ENCODE results near the gene HLA-DRA.

The HLA-DRA gene

GRCh38 chr6:32475392-32476206 is 35.9 kb downstream of the HLA-DRA start:
- H3K27ac ChIP-seq (ENCODE audit: extremely low read depth, low read depth, low read length) = no peak overlapping the region
- no peaks in the 10 kb centered on the region for H3K36me3 ChIP-seq (ENCODE audit: control insufficient read depth in 2 of 2, insufficient read depth in 1 of 2, low read length in 2 of 2)
- ChIA-PET CTCF (interaction anchor here (0.9 kb wide), 1 partner anchor 216 kb away, joined by 4 read pairs; no protein-coding TSS in a partner anchor), POLR2A (interaction anchor here (0.6 kb wide), 1 partner anchor 332 kb away, joined by 6 read pairs; no protein-coding TSS in a partner anchor)
- no peaks in the 10 kb centered on the region for H3K4me1 ChIP-seq (ENCODE audit: control insufficient read depth, insufficient read depth, low read length)
- no peak overlapping the region for H3K4me3 ChIP-seq (ENCODE audit: low read depth, low read length)
- H3K9me3 ChIP-seq (ENCODE audit: control insufficient read depth, insufficient read depth, low read depth, low read length) = no peaks in the 10 kb centered on the region
- TF ChIP-seq ZNF600 (tag by site-specific recombination; IDR thresholded peaks at IDR 0.05) (no peak), ZNF155 (tag by site-specific recombination; IDR thresholded peaks at IDR 0.05) (no peak), ZNF654 (tag by site-specific recombination; IDR thresholded peaks at IDR 0.05; ENCODE audit: low read depth) (no peak), ZNF555 (tag by site-specific recombination; conservative IDR thresholded peaks at IDR 0.05) (no peak), ZNF529 (tag by site-specific recombination; IDR thresholded peaks at IDR 0.05; ENCODE audit: insufficient replicate concordance) (no peak), REPIN1 (tag by site-specific recombination; IDR thresholded peaks at IDR 0.05; ENCODE audit: low read depth) (no peak), ZNF596 (tag by site-specific recombination; IDR thresholded peaks at IDR 0.05) (no peak), ZNF561 (tag by site-specific recombination; IDR thresholded peaks at IDR 0.05; ENCODE audit: borderline replicate concordance) (no peak), TCF7L2 (IDR thresholded peaks at IDR 0.05; ENCODE audit: borderline replicate concordance, low read depth, low read length) (no peak), ZNF133 (tag by site-specific recombination; IDR thresholded peaks at IDR 0.05) (no peak), ZNF202 (tag by site-specific recombination; IDR thresholded peaks at IDR 0.05; ENCODE audit: borderline replicate concordance) (no peak)
- TF ChIP-seq, protein P1, sequence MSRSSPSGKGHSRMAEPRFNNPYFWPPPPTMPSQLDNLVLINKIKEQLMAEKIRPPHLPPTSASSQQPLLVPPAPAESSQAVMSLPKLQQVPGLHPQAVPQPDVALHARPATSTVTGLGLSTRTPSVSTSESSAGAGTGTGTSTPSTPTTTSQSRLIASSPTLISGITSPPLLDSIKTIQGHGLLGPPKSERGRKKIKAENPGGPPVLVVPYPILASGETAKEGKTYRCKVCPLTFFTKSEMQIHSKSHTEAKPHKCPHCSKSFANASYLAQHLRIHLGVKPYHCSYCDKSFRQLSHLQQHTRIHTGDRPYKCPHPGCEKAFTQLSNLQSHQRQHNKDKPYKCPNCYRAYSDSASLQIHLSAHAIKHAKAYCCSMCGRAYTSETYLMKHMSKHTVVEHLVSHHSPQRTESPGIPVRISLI (tag by site-specific recombination; IDR thresholded peaks at IDR 0.05) = no peak

DNA sequence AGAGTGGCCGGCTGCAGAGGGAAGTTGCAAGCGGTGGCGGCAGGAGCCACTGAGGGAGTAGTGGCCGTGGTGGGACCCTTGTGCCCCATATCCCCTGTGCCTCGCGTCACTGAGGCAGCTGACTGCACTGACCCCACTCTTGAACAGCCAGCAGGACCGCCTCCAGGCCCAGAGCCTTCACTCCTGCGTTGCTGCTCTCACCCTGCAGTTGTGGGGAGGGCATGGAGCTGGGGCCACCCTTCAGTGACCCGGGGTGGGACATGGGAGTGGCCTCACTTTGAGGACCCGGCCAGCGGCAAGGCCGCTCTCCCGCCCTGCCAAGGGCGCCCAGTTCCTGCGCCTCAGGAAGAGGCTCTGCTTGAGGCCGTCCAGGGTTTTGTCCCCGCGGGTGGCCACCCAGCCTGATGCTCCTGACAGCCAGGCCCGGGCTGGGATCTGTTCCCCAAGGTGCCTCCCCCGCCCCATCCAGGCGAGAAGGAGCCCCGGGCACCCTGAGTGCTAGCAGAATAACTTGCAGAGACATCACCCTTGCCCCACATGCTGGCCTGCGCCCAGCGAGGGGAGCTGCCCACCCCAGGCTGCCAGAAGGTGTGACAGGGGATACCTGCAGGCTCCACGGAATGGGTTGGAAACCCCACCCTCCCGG is 44.4 kb downstream of the HLA-DRA start:
- Histone ChIP-seq H3K36me3 (ENCODE audit: control insufficient read depth in 2 of 2, insufficient read depth in 1 of 2, low read length in 2 of 2) (no peaks in the 10 kb centered on the region), H3K27ac (ENCODE audit: extremely low read depth, low read depth, low read length) (no peak overlapping the region), H3K9me3 (ENCODE audit: control insufficient read depth, insufficient read depth, low read depth, low read length) (no peaks in the 10 kb centered on the region), H3K4me3 (ENCODE audit: low read depth, low read length) (no peak overlapping the region), H3K4me1 (ENCODE audit: control insufficient read depth, insufficient read depth, low read length) (no peaks in the 10 kb centered on the region)
- CTCF ChIA-PET = interaction anchor here (0.7 kb wide), 1 partner anchor 302 kb away, joined by 3 read pairs; no protein-coding TSS in a partner anchor
- POLR2A ChIA-PET = no interaction called here
- TF ChIP-seq ZSCAN30 (tag by site-specific recombination; IDR thresholded peaks at IDR 0.05) (no peak), KLF9 (tag by site-specific recombination; IDR thresholded peaks at IDR 0.05; ENCODE audit: low read depth) (no peak), ZNF785 (tag by site-specific recombination; IDR thresholded peaks at IDR 0.05) (no peak), ZNF292 (tag by site-specific recombination; IDR thresholded peaks at IDR 0.05; ENCODE audit: borderline replicate concordance, low read depth) (no peak), ZNF585B (tag by site-specific recombination; IDR thresholded peaks at IDR 0.05) (no peak)

- no peaks in the 10 kb centered on the region for H3K36me3 ChIP-seq (ENCODE audit: control insufficient read depth in 2 of 2, insufficient read depth in 1 of 2, low read length in 2 of 2)
- H3K4me3 ChIP-seq (ENCODE audit: low read depth, low read length) = no peak overlapping the region
- POLR2A ChIA-PET = no interaction called here
- CTCF ChIA-PET = no interaction called here
- no peaks in the 10 kb centered on the region for H3K4me1 ChIP-seq (ENCODE audit: control insufficient read depth, insufficient read depth, low read length)
- H3K27ac ChIP-seq (ENCODE audit: extremely low read depth, low read depth, low read length) = no peak overlapping the region
- H3K9me3 ChIP-seq (ENCODE audit: control insufficient read depth, insufficient read depth, low read depth, low read length) = no peaks in the 10 kb centered on the region
- TF ChIP-seq ZNF174 (tag by site-specific recombination; IDR thresholded peaks at IDR 0.05) = no peak
- no peak for TF ChIP-seq ZNF223 (tag by site-specific recombination; IDR thresholded peaks at IDR 0.05)
- no peak for TF ChIP-seq ZIC2 (tag by site-specific recombination; IDR thresholded peaks at IDR 0.05)
- TF ChIP-seq ZEB2 (tag by site-specific recombination; IDR thresholded peaks at IDR 0.05) = no peak
- no peak for TF ChIP-seq ZNF776 (tag by site-specific recombination; IDR thresholded peaks at IDR 0.05; ENCODE audit: borderline replicate concordance)
- TF ChIP-seq ZNF792 (tag by site-specific recombination; IDR thresholded peaks at IDR 0.05) = no peak
- TF ChIP-seq ZNF16 (tag by site-specific recombination; IDR thresholded peaks at IDR 0.05; ENCODE audit: low read depth) = no peak
- TF ChIP-seq ZNF768 (tag by site-specific recombination; IDR thresholded peaks at IDR 0.05) = no peak
Observed at GRCh38 chr6:32484614-32484998, 44.9 kb downstream of the HLA-DRA start.
